Astrocyte of the spinal cord (primary cell): Measurements from ENCODE around the gene STX4.

Experiments
- DNase-seq: peaks from one replicate; pipeline ENCODE4 v3.0.0; 2011; ENCODE audit warnings: low read depth, low spot score
- H3K4me3 ChIP-seq: 2 replicates; pipeline ENCODE4 v1.5.1; 2011; ENCODE audit warnings: low read depth, mild to moderate bottlenecking, low read length, moderate library complexity
- in situ Hi-C: cut with HindIII; loops from 2 replicates; pipeline ENCODE4 v1.10.0; 2017; ENCODE audit warnings: low sequenced_read_pairs
- TF ChIP-seq, protein P1 (sequence below): IDR thresholded peaks from 2 replicates; pipeline ENCODE4 v1.5.1; 2012; ENCODE audit warnings: low read depth, mild to moderate bottlenecking, low read length, inconsistent platforms

The STX4 gene

DNA sequence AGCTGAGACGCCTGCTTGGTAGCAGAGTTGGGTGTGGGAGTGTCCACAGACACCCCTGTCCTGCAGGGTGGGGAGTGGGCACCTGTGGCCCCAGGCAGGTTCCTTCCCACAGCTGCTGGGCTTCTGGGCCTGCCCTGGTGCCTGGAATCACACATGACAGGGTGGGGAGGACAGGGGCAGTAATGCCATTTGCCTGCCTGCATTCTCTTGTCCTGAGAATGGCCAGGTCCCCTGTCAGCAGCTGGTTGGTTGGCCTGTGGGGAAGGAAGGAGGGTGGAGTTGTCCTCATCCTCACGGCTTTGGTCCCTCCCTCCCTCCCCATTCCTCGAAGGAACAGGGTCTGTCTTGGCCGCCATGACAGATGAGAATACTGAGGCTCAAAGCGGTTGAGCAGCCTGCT, 50.2 kb downstream of the STX4 start:
- TF ChIP-seq, protein P1, sequence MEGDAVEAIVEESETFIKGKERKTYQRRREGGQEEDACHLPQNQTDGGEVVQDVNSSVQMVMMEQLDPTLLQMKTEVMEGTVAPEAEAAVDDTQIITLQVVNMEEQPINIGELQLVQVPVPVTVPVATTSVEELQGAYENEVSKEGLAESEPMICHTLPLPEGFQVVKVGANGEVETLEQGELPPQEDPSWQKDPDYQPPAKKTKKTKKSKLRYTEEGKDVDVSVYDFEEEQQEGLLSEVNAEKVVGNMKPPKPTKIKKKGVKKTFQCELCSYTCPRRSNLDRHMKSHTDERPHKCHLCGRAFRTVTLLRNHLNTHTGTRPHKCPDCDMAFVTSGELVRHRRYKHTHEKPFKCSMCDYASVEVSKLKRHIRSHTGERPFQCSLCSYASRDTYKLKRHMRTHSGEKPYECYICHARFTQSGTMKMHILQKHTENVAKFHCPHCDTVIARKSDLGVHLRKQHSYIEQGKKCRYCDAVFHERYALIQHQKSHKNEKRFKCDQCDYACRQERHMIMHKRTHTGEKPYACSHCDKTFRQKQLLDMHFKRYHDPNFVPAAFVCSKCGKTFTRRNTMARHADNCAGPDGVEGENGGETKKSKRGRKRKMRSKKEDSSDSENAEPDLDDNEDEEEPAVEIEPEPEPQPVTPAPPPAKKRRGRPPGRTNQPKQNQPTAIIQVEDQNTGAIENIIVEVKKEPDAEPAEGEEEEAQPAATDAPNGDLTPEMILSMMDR = no peak
- no peak for DNase-seq
- H3K4me3 ChIP-seq = no peak overlapping the region
- in situ Hi-C loops = no loop called here

DNA sequence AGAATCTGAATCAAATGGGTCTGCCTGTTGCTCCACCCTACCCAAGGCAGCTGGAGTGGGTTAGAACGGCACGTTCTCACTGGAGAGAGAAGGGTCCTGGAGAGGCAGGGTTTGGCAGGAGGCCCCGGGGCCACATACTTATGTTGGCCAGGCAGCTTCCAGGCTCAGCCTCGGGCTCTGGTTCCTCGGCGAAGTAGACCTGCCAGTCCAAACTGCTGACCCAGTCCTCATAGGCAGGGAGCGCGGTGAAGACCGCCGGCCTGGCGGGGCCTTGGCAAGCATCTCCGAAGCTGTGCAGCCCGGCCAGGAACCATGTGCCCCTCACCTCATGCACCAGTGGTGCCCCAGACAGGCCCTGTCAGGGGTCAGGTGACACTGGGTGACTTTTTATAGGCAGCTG, 50.6 kb downstream of the STX4 start:
- in situ Hi-C loops = no loop called here
- H3K4me3 ChIP-seq = no peak overlapping the region

DNA sequence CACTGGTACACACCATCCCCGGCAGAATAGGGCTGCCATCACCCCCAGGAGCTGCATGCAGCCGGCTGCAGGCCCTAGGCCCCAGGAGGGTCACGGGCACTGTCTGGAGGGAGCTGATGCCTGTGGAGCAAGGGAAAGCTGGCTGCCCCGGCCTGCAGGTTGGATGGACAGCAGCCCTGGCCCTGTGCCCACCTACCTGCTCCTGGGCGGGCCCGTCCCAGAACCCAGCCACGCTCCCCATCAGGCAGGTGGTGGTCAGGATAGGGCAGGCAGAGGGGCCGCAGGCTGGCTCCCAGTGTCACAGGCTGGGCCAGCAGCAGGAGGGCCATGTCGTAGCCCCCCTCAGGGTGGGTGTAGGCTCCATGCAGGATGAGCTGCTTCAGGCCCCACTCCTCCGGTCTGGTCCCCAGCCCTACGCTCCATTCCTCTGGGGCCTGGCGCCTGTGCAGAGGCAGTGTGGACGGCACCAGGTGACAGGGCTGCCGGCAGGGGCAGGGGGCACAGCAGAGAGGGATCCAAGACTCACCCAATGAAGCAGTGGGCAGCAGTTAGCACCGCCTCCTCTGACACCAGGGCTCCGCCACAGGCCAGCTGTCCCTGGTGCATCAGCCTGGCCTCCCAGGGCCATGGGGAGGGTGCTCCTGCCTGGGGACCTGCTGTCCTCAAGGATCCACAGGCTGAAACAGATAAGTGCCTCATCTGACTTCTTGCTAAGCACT, 51.4 kb downstream of the STX4 start:
- in situ Hi-C loops = no loop called here
- DNase-seq = no peak
- TF ChIP-seq, protein P1 = no peak
- H3K4me3 ChIP-seq = no peak overlapping the region

More for the DNA sequence above, 50.6 kb downstream of the STX4 start:
- no peak for DNase-seq
- TF ChIP-seq, protein P1 = no peak

DNA sequence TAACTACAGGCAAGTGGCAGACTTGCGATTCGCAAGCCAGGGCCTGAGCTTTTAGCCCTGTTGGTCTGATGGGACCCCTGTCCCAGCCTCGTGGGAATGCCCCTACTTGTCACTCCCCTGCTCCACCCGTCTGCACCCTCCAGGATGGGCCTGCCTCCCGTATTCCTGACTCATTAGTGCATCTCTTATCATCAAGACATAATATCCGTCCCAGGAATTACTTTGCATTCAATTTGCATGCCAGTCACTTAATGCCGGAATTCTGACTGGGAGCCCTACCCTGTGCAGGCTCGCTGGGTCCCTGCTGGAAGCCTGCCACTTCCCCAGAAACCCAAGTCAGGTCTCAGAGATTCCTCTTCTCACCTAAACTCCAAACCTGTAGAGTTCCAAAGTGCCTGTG, 52.1 kb downstream of the STX4 start:
- DNase-seq = no peak
- TF ChIP-seq, protein P1 = no peak
- H3K4me3 ChIP-seq = no peak overlapping the region
- in situ Hi-C loops = no loop called here

DNA sequence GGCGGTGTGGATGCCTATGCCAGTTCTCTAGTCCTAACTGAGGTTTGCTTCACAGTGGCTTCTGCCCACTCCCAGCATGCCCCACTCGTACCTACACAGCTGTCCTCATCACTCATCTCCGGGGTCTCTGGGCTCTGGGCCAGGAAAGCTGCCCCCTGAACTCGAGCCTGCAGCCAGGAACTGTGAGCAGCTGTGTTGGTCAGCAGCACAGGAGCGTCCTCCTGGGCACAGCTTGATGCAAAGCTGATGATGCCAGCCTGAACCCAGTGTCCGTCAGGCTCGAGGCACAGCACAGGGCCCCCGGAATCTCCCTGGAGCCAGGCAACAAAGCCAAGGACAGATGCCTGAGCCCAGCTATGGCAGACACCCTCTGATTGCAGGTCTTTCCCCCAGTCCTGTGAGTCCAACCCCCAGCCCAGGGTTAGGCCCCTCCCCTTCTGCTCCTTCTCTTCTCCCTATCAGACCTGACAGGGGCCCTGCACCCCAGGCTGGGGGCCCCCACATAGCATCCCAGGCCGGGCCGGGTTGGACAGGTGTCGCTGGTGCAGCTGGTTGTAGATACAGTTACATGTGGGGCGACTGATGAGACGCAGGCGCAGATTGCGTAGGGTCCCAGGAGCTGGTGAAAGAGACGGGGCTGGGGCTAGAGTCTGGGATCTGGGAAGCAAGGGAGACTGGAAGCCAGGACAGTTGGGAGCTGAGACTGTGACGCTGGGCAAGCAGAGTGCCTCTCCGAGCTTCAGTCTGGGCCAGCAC, 52.7 kb downstream of the STX4 start:
- TF ChIP-seq, protein P1 = no peak
- no peak for DNase-seq
- in situ Hi-C loops = no loop called here
- H3K4me3 ChIP-seq = no peak overlapping the region

DNA sequence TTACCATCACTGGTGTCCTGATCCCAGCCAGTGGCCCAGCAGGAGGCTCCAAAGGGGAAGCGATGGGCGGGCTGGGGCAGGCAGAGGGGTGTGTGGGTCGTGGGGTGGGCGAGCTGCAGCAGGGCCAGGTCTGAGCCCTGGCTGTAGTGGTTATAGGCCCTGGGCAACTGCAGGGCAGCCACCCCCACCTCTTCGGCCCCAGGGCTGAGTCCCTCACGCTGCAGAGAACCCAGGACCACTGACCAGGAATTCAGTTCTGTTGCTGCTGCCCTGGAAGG, 53.2 kb downstream of the STX4 start:
- TF ChIP-seq, protein P1 = no peak
- no peak overlapping the region for H3K4me3 ChIP-seq
- DNase-seq = no peak
- in situ Hi-C loops = no loop called here
